HG02981 (cell line): ENCODE results near the gene TAF1C.

ENCODE experiments used
- ATAC-seq: cut with Tn5 transposase; IDR thresholded peaks from one replicate; pipeline ENCODE4 v1.9.1; 2021; ENCODE audit warnings: mild to moderate bottlenecking, moderate library complexity; ENCODE audit not compliant: unreplicated experiment

TAF1C gene

GRCh38 chr16:84161037-84161436, 25.8 kb downstream of the TAF1C start:
- ATAC-seq, result no peak

- no peak for ATAC-seq
Observed at GRCh38 chr16:84159800-84160199, 27.1 kb downstream of the TAF1C start.

GRCh38 chr16:84159007-84159406, 27.9 kb downstream of the TAF1C start:
- ATAC-seq, result no peak

- ATAC-seq, result no peak
Observed at GRCh38 chr16:84156342-84156784, 30.5 kb downstream of the TAF1C start.

GRCh38 chr16:84155771-84156170, 31.1 kb downstream of the TAF1C start:
- ATAC-seq, result no peak

GRCh38 chr16:84155226-84155625, 31.6 kb downstream of the TAF1C start:
- no peak for ATAC-seq

- no peak for ATAC-seq
Observed at GRCh38 chr16:84153660-84154214, 33.1 kb downstream of the TAF1C start.

- no peak for ATAC-seq
Observed at GRCh38 chr16:84150926-84151325, 35.9 kb downstream of the TAF1C start.

GRCh38 chr16:84144859-84145639, 41.8 kb downstream of the TAF1C start, which contains the start of the genes DNAAF1 and HSDL1:
Gene DNAAF1, plus strand, starts transcription at chr16:84145308. Its CDS starts 133 bp downstream, at chr16:84145441.
Gene HSDL1, minus strand, starts transcription at chr16:84145177. Its CDS starts 13,856 bp downstream, at chr16:84131321.
- ATAC-seq, result peak; percentile 69

- peak; percentile 23 for ATAC-seq
Observed at GRCh38 chr16:84144209-84144858, 42.5 kb downstream of the TAF1C start.

- ATAC-seq, result no peak
Observed at GRCh38 chr16:84143784-84144199, 43.1 kb downstream of the TAF1C start.

- no peak for ATAC-seq
Observed at GRCh38 chr16:84143081-84143480, 43.8 kb downstream of the TAF1C start.

GRCh38 chr16:84141143-84141670, 45.6 kb downstream of the TAF1C start:
- no peak for ATAC-seq

- no peak for ATAC-seq
Observed at GRCh38 chr16:84139628-84140258, 47.1 kb downstream of the TAF1C start.

GRCh38 chr16:84138824-84139627, 47.8 kb downstream of the TAF1C start:
- no peak for ATAC-seq

- ATAC-seq, result no peak
Observed at GRCh38 chr16:84138500-84138823, 48.4 kb downstream of the TAF1C start.

GRCh38 chr16:84137769-84138357, 49.0 kb downstream of the TAF1C start:
- ATAC-seq, result no peak

GRCh38 chr16:84137287-84137686, 49.6 kb downstream of the TAF1C start:
- no peak for ATAC-seq

- no peak for ATAC-seq
Observed at GRCh38 chr16:84136331-84137125, 50.3 kb downstream of the TAF1C start.
